Neural progenitor cell (in vitro differentiated cells): Measurements from ENCODE around the gene NBEAL2.

Experiments
- EZH2 ChIP-seq: fragments of 200-600 bp; sonication (generic); IDR thresholded peaks from 2 replicates; pipeline ENCODE4 v1.6.1; 2017; ENCODE audit warnings: antibody characterized with exemption, mild to moderate bottlenecking, moderate library complexity
- TF ChIP-seq, protein P1 (sequence below): fragments of 200-600 bp; sonication (generic); IDR thresholded peaks from 2 replicates; pipeline ENCODE4 v1.5.1; 2017; ENCODE audit warnings: antibody characterized with exemption, mild to moderate bottlenecking

DNA sequence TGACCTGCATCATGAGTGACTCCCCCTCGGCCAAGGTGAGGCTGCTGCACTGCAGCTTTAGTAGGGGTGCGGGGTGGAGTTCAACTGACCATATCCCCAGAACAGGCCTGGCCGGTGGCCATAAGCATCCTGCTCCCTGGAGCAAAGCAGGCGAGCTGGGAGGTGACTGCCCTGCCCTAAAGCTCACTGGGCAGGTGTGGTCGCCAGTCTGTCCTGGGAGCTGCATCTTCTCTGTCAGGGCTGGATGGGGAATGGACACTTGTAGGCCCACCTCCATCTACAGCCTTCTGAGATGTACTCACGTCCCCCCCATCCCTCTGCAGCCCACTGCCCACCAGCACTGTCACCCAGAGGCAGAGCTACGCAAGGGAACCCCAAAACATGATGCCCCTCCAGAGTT is 14.5 kb downstream of the NBEAL2 start:
- TF ChIP-seq, protein P1, sequence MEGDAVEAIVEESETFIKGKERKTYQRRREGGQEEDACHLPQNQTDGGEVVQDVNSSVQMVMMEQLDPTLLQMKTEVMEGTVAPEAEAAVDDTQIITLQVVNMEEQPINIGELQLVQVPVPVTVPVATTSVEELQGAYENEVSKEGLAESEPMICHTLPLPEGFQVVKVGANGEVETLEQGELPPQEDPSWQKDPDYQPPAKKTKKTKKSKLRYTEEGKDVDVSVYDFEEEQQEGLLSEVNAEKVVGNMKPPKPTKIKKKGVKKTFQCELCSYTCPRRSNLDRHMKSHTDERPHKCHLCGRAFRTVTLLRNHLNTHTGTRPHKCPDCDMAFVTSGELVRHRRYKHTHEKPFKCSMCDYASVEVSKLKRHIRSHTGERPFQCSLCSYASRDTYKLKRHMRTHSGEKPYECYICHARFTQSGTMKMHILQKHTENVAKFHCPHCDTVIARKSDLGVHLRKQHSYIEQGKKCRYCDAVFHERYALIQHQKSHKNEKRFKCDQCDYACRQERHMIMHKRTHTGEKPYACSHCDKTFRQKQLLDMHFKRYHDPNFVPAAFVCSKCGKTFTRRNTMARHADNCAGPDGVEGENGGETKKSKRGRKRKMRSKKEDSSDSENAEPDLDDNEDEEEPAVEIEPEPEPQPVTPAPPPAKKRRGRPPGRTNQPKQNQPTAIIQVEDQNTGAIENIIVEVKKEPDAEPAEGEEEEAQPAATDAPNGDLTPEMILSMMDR: no peak
- no peak for TF ChIP-seq EZH2
